NCI-H2196 (cell line): ENCODE data around the gene ZIC1.

Experiments
- DNase-seq: peaks from one replicate; lab custom pipeline; 2025; ENCODE audit not compliant: unreplicated experiment; lab: John Stamatoyannopoulos, UW

ZIC1 gene

GRCh38 chr3:147395899-147396711, 13.1 kb upstream of the ZIC1 start:
- DNase-seq, result no peak

- no peak for DNase-seq
Measured at GRCh38 chr3:147396712-147397046, 12.5 kb upstream of the ZIC1 start.

- no peak for DNase-seq
Measured at GRCh38 chr3:147397155-147397874, 11.8 kb upstream of the ZIC1 start.

- DNase-seq, result no peak
Measured at GRCh38 chr3:147397875-147398812, 11.0 kb upstream of the ZIC1 start.

GRCh38 chr3:147398813-147399534, 10.2 kb upstream of the ZIC1 start:
- DNase-seq, result no peak

- DNase-seq, result no peak
Measured at GRCh38 chr3:147400111-147400510, 9.1 kb upstream of the ZIC1 start.

- no peak for DNase-seq
Measured at GRCh38 chr3:147400999-147401398, 8.2 kb upstream of the ZIC1 start.

GRCh38 chr3:147401421-147401820, 7.7 kb upstream of the ZIC1 start:
- no peak for DNase-seq

GRCh38 chr3:147402159-147402558, 7.0 kb upstream of the ZIC1 start:
- DNase-seq, result no peak

- DNase-seq, result no peak
Measured at GRCh38 chr3:147403511-147403910, 5.7 kb upstream of the ZIC1 start.

GRCh38 chr3:147404000-147404799, 5.0 kb upstream of the ZIC1 start:
- DNase-seq, result no peak

- no peak for DNase-seq
Measured at GRCh38 chr3:147404800-147405230, 4.3 kb upstream of the ZIC1 start.

GRCh38 chr3:147405231-147406027, 3.7 kb upstream of the ZIC1 start:
- no peak for DNase-seq

GRCh38 chr3:147406028-147406931, 2.9 kb upstream of the ZIC1 start, which contains the start of gene ZIC4:
Gene ZIC4, minus strand, starts transcription at chr3:147406543. Its CDS starts 3,746 bp downstream, at chr3:147402797.
- DNase-seq, result no peak

GRCh38 chr3:147407114-147407497, 2.1 kb upstream of the ZIC1 start:
- DNase-seq, result no peak

- no peak for DNase-seq
Measured at GRCh38 chr3:147407498-147408187, 1.5 kb upstream of the ZIC1 start.
